ENCODE measurements around the gene CCDC170.
A peak's percentile ranks its signal among the peaks of the same experiment; 100 is the strongest.
"Not testable (repeated sequence)": the region's sequence is repeated elsewhere in the genome, so short reads cannot be mapped to it uniquely, and the experiment has no call there.

The CCDC170 gene, protein sequence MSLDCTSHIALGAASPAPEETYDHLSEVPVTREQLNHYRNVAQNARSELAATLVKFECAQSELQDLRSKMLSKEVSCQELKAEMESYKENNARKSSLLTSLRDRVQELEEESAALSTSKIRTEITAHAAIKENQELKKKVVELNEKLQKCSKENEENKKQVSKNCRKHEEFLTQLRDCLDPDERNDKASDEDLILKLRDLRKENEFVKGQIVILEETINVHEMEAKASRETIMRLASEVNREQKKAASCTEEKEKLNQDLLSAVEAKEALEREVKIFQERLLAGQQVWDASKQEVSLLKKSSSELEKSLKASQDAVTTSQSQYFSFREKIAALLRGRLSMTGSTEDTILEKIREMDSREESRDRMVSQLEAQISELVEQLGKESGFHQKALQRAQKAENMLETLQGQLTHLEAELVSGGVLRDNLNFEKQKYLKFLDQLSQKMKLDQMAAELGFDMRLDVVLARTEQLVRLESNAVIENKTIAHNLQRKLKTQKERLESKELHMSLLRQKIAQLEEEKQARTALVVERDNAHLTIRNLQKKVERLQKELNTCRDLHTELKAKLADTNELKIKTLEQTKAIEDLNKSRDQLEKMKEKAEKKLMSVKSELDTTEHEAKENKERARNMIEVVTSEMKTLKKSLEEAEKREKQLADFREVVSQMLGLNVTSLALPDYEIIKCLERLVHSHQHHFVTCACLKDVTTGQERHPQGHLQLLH

DNA sequence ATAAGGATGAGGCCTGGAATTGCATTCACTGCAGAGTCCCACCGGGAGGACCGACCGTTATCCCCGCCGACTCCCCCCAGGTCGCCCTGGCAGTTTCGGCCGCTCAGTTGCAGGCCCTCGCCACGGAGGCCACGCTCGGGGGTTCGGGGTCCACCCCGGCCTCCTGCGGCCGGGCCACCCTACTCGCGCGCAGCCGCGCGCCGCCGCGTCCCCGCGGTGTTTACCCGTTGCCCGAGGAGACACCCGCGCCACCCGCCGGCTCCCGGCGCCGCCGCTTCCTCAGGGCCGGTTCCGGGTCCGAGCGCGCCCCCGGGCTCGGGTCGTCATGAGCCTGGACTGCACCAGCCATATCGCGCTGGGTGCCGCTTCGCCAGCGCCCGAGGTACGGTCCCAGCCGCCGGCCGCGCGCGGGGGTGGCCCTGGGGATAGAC, at the start of gene CCDC170:
CCDC170 (plus strand) TSS at position 214 of the 431 bp plus-strand sequence; CDS start at position 326, 112 bp downstream.
- DNase-seq (ENCODE audit: low read depth in 2 of 2) = no peak

DNA sequence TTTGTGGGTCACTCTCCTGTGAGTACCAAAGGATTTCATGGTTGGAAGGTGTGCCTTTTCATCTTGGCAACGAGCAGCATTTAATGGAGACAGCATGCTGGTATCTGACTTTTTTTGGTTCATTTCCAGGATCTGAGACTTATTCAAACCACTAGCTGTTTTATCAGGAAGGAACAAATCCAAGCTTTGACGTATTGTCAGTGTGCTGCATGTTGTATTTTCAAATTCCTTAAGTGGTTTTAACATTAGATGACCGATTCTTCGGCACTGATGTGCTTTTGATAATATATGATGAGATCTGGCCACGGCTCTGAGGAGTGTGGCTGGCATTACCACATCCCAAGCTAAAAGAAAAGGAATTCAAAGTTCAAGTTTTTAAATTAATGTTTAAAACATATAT, 48.3 kb upstream of the CCDC170 start:
- DNase-seq (ENCODE audit: low read depth in 2 of 2) = no peak

DNA sequence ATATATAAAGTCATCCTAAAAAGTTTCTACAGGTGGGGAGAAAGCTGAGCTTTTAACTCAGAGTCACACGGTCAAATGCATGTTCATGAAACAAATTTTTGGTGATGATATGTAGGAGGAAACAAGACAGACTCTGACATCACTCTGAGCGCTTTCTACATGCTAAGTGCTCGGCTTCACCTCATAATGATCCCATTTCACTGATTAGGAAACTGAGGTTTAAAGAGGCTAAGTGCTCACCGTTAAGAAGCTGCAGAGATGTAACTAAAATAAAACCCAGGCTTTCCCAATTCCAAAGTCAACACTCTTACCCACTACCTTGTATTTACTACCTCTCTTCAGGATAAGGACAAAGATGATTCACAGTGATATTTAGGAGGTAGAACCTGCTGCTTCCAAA, 46.6 kb upstream of the CCDC170 start:
- no peak for DNase-seq (ENCODE audit: low read depth in 2 of 2)

DNA sequence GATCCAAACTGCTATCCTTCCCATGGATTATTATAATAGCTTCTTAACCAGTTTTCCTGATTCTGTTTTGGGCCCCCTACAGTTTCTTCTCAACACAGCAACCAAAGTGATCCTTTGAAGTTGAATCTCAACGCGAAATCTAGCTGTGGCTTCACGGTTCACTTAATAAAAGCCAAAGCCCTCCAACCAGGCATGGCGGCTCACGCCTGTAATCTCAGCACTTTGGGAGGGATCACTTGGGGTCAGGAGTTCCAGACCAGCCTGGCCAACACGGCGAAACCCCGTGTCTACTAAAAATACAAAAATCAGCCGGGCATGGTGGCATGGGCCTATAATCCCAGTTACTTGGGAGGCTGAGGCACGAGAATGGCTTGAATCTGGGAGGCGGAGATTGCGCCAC, 45.2 kb upstream of the CCDC170 start:
- no peak for DNase-seq (ENCODE audit: low read depth in 2 of 2)

DNA sequence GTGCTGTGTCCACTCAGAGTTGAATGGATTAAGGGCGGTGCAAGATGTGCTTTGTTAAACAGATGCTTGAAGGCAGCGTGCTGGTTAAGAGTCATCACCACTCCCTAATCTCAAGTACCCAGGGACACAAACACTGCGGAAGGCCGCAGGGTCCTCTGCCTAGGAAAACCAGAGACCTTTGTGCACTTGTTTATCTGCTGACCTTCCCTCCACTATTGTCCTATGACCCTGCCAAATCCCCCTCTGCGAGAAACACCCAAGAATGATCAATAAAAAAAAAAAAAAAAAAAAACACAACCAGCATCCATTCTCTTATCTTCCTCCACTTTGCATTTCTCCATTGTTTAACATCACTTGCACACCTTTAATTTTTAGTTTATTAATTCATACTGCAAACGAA, 42.9 kb upstream of the CCDC170 start:
- not testable (repeated sequence) for DNase-seq (ENCODE audit: low read depth in 2 of 2)

DNA sequence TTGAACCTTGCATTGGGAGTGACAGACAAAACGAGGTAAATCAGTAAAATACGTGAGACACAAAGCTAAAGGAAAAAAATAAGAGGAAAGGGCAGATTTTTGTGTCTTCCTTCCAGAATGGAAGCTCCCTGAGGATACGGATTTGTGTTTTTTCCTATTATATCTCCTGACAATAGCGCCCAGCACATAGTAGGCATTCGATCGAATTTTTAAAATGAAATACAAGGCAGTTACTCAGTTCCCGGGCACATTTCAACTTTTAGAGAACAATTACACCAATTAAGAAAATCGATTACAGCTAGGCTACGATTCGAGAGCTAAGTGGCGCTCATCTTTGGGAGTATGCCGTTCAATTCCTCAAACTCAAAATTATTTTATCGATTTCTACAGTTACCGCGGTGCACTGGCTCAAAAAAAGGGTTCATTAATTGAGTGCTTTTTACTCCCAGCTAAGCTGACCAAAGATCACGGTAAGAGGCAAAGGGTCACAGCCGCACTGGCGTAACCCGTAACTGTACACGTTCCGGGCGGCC, 42.3 kb upstream of the CCDC170 start:
- no peak for DNase-seq (ENCODE audit: low read depth in 2 of 2)

DNA sequence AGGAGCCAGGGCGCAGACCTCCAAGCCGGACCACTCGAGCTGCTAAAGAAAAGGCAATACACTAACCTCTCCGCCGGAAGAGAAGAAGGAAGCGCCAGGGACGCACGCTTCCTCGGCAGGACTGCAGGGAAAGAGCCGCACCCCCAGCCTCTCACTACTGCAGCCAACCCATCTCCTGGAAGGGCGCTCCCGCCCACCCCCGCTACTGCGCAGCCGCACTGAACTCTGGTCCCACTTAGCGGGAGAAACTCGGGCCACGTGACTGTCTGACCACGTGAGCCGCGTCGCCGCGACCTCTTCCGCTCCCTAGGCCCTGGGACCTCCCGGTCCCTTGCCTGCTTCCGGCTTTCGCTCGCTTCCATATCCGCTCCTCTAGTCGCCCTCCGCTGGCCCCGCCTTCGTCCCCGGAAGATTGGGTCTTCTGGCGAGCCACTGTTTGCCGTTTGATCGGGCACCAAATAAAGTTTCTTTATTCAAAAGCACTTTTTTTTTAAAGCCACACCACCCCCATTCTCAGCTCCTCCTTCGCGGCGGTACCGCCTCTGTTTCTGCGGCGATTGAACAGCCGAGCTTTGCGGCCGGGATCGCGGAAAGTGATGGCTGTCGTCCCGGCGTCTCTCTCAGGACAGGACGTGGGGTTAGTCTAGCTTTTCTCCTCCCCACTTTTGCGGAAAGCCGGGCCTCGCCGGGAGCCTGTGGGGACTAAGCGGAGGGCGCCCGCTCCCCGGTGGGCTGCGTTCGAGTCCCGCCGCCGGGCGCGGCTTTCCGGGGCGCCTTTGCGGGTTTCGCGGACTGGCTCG, 41.7 kb upstream of the CCDC170 start, which contains the start of gene RMND1:
RMND1 (minus strand) TSS at position 177 of the 800 bp plus-strand sequence. CDS start 6,315 bp downstream, outside the sequence.
- DNase-seq (ENCODE audit: low read depth in 2 of 2) = peak; percentile 98

DNA sequence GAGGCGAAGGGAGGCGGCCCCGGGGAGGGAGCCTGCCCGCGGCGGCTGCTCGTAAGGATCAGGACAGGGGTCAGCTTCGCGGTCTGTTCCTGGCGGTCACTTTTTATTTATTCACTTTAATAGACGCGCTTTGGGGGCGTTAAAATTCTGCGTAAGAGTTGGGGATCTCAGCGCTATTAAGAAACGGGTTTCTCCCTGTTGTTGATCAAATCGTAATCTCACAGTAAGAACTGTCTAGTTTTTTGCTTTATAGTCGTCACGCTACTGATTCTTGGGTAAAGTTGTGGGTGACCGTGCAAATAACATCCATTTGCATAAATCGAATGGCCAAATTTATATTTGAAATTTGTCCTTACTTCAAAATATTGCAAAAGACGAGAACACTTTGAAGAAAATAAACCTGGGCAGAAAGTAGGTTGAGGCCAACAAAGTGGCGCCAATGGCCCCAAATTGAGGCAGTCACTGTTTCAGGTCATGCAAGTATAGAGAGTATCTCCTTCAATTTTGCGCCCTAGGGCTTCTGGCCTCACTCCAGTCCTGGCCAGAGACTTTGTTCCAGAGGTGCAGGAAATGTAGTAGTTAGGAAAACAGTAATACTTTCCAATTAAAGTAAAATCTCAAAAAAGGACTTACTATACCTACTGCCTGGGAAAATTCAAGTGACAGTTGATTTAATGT, 40.9 kb upstream of the CCDC170 start:
- DNase-seq (ENCODE audit: low read depth in 2 of 2) = no peak

DNA sequence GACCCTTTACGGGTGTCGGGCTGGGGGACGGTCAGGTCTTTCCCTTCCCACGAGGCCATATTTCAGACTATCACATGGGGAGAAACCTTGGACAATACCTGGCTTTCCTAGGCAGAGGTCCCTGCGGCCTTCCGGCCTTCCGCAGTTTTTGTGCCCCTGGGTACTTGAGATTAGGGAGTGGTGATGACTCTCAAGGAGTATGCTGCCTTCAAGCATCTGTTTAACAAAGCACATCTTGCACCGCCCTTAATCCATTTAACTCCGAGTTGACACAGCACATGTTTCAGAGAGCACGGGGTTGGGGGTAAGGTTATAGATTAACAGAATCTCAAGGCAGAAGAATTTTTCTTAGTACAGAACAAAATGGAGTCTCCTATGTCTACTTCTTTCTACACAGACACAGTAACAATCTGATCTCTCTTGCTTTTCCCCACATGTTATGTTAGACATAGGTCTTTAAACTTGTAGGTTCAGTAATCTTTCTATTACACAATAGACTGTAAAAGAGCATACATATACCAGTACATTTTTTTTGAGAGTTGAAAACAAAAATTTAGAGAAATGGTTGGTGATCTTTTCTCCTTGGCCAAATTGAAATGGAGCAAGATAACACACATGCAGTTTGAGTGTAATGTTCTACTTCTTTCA, 37.9 kb upstream of the CCDC170 start:
- not testable (repeated sequence) for DNase-seq (ENCODE audit: low read depth in 2 of 2)

DNA sequence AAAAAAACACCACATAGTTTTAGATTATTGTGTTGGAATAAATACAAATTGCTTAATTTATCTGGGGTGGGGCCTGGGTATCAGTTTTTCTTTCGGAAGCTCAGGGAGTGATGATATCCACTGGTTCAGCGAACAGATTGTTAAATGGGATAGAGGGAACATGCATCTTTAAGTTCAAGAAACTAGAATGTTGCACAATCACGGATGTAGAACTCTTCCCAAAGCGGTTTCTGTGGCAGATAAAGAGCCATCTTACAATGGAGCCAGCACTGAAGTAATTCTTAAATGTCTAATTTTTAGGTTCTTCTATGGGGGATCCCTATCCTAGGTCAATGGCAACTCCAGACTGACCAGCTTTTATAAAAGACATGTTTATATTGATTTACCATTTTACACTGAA, 32.1 kb upstream of the CCDC170 start:
- no peak for DNase-seq (ENCODE audit: low read depth in 2 of 2)

DNA sequence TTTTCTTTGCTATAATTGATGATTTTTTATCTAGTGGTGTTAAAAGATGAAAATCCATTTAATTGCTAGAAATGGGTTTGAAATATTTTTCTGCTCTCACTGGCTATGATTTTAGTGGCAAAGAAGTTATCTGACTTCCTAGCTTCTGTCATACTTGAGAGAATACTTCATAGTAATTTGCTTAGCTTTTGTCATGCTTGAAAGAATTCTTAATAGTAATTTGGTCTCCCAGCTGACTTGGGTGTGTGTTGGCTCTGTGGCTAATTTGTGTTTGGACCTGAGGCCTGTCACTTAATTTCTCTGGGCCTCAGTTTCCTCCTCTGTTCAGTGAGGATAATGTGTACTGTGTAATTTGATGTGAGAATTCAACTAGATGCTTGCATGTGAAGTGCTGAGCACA, 29.1 kb upstream of the CCDC170 start:
- DNase-seq (ENCODE audit: low read depth in 2 of 2) = no peak

DNA sequence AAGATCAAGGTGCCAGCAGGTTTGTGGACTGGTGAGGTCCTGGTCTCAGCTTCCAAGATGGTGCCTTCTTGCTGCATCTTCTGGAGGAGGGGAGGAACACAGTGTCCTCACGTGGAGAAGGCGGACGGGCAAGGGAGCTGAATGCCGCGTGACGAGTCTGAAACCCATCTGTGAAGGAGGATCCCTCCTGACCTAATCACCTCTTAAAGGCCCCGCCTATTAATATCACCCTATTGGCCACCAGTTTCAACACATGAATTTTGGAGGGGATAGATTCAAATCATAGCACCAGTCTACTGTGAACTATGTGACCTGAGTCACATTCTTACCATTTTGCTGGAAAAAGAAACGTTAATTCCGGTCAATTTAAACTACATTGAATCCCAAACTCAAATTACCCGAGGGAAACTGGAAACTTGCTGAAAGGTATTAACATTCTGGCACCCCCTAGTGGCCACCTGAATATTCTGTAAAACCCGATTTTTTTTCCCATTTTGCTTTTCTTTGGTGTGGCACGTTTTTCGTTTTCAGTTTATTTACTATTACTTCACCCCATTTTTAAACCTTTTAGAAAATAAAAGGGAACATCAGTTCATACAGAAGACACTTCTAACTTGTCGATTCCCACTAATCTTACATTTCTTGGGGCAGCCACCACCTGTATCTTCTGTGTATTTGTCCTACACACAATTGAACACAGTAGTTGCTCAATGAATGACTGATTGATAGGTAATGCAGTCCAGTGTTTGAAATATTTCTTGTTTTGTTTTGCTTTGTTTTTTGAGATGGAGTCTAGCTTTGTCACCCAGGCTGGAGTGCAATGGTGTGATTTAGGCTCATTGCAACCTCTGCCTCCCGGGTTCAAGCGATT, 17.9 kb upstream of the CCDC170 start:
- peak in 1 of 2 donors; percentile 20 for DNase-seq (ENCODE audit: low read depth in 2 of 2)

DNA sequence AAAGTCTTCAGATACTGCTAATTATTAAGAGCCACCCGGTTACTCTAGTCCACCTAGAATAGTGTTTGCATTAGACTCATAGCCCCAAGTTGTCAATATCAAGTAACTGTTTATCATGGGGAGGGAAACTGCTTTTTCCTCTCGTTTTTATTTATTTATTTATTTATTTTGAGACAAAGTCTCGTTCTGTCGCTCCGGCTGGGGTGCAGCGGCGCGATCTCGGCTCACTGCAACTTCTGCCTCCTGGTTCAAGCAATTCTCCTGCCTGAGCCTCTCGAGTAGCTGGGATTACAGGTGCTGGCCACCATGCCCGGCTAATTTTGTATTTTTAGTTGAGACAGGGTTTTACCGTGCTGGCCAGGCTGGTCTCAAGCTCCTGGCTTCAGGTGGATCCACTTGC, 16.1 kb upstream of the CCDC170 start:
- no peak for DNase-seq (ENCODE audit: low read depth in 2 of 2)

DNA sequence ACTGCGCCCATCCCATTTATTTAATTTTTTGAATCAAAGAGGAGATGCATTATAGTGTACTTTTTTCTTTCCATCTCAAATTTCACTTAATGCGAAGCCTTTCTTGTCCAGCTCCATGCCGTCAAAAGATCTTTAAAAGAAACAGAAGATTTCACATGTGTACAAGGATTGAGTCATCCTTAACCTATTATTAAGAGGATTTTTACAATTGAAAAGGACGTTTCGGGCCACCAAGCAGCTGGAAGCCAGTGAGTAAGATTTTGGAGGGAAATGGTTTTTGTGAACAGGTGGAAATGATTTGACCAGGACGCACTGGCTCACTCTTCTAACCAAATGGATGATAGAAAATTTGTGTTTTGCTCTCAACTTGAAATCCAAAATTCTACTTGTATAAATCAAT, 15.1 kb upstream of the CCDC170 start:
- DNase-seq (ENCODE audit: low read depth in 2 of 2) = no peak

DNA sequence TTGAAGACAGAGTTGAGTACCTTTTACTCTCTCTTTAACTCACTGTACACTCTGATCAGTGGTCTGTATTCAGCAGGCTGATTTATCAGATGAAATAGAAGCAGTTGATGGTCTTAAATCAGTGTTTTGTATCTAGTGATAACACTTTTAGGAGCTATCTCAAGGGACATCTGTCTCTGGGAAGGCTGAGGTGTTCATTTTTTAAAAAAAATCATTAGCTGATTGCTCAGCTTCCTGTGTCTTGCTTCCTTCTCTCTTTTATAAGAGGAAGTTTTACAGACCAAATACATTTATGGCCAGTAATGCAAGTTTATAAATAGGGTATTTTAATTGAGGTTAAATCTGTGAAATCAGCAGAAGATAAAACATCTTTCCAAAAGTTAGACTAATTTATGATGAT, 12.0 kb upstream of the CCDC170 start:
- no peak for DNase-seq (ENCODE audit: low read depth in 2 of 2)

DNA sequence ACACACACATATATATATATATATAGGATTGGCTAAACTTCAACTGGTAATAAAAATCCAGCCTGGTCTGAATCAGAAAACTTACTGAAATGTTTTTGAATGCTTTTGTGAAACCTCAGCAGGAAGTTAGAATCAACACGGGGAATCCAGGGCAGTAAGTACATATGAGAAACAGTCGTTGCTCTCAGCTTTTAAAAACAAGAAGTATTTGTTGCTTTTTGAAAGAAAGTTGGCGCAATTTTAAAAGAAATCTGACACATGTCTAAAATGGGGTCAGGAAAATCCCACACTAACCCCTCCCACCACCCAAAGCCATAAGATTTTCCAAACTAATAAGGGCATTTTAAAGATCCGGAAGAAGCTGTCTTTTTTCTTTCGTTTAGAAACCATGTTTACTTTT, 11.5 kb upstream of the CCDC170 start:
- no peak for DNase-seq (ENCODE audit: low read depth in 2 of 2)

DNA sequence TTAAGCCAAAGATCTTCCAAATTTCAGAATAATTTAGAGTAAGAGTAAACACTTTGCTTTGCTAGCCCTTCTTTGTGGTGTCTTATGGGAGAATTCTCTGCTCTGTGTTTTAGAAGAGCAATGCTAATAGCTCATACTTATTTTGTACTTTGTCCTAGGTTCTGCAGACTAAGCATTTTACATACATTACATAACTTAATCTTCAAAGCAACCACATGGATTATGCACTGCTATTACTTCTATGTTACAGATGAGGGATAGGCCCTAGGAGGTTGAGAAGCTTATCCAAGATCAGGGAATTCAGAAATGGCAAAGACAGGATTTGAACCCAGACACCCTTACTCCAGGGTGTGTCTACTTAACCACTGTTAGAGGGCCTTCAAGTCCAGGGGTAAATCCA, 9.8 kb upstream of the CCDC170 start:
- DNase-seq (ENCODE audit: low read depth in 2 of 2) = no peak

DNA sequence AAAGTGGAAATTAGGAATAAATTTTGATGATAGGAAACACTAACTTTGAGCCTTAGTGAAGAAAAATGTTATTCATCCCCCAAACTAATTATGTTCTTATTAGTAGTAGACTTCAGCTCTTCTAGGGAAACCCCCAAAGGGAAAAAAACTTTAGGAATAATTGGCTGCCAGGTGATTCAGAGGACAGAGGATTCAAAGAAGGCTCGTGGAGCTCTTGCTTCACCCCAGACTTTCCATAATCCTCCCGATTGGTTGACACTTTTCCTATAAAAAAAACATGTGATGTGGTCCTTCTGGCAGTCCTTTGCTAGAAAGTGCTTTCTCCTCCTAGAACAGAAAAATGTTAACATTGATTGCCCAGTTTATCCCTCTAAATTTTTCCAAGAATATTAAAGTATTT, 5.6 kb upstream of the CCDC170 start:
- DNase-seq (ENCODE audit: low read depth in 2 of 2) = no peak

DNA sequence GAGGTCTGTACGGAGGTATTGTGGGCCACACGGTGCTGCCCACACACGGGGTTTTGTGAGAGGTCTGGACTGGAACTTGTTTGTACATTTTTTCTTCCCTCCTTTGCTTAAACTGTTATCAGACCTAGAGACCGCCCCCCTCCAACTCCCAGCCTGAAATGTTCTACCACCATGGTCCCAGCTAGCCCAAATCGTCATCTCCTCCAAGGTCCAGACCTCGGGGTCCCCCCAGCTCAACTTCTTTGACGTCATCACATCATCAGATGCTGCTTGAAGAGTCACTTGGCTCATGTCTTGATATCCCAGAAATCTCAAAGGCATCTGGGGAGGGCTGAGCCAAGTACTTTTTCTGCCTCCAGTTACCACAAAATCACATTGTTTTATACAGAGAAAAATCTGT, 2.8 kb upstream of the CCDC170 start:
- no peak for DNase-seq (ENCODE audit: low read depth in 2 of 2)

Measured in stimulated activated CD8-positive, alpha-beta memory T cell treated with anti-CD3 and anti-CD28 coated beads, Interleukin-2, amount 100 ng/mL, for 1 hour (primary cell).